Stimulated activated CD4-positive, alpha-beta T cell treated with anti-CD3 and anti-CD28 coated beads, Interleukin-2, amount 100 ng/mL, for 48 hours (primary cell): ENCODE data around the gene LINGO3.
A peak's percentile ranks its signal among the peaks of the same experiment; 100 is the strongest.

Source experiments
- DNase-seq, 2 donors: peaks; one replicate each; pipeline ENCODE4 v3.0.0-alpha.2; 2020

Gene LINGO3

DNA sequence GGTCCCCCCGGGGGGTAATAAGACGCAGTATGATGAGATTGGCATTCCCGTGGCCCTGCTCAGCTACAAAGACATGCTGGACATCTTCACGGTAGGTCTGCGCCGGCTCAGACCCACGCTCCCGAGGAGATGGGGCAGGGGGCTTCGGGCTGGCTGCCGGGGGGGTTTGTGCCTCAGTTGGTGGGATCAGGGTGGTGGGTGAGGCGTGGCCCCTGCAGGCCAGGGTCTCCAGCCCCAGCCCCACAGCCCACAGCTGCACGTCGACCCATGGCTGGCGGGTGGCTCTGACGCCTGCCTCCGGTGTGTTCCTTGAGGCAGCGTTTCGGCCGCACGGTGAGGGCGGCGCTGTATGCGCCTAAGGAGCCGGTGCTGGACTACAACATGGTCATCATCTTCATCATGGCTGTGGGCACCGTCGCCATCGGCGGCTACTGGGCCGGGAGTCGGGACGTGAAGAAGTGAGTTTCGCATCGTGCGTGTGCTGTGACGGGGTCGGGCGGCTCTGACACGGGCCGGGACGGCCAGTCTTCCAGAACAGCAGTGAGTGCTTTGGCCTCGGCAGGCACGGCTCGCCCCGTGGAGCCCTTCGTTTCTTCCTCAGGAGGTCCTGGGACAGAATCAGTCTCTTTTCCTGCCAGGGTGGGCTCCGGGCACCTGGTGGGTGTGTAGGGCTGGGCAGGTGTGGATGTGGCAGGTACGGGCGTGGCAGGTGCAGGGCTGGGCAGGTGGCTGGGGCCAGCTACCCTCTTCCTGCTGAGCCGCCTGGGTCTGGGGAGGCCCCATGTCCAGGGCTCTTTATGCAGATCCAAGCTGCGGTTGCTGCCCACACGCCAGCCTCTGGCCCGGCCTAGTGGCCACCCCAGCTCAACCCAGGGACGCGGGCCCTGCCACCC, 31.0 kb upstream of the LINGO3 start:
- DNase-seq, result no peak

DNA sequence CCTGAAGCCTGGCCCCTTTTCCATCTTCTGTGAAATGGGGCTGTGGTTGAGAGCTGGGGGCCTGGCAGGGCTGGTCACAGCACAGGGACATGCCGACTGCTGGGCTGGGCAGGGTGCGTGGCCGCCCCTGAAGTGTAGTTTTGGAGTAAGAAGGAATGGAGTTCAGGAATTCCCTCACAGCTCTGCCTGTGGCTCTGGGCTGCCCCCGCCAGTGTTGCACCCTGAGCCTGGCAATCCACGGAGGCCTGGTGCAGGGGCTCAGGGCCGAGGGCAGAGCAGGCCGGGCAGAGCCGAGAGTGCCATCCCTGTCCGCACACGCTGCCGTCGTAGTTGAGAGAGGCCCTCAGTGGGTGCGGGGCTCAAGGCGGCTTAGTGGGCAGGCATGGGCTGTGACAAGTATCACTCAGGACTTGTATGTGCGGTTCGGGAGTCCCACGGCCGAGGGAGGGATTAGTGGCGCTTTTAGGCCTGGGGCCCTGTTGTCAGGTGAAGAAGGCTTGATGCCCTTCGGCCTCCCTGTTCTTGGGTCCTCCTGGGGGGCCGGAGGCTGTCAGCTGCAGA, 30.2 kb upstream of the LINGO3 start:
- no peak for DNase-seq

DNA sequence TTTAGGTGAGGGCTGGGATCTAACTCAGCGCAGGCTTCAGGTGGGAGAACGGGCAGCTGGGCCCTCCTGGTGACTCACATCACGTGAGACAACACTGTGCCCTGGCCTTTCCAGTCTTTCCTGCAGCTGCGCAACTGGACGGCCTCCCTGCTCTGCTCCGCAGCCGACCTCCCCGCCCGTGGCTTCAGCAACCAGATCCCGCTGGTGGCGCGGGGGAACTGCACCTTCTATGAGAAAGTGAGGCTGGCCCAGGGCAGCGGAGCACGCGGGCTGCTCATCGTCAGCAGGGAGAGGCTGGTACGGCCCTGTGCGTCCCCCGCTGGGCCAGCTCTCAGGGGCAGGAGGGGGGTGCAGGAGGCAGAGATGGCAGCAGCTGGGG, 29.4 kb upstream of the LINGO3 start:
- DNase-seq, result no peak

DNA sequence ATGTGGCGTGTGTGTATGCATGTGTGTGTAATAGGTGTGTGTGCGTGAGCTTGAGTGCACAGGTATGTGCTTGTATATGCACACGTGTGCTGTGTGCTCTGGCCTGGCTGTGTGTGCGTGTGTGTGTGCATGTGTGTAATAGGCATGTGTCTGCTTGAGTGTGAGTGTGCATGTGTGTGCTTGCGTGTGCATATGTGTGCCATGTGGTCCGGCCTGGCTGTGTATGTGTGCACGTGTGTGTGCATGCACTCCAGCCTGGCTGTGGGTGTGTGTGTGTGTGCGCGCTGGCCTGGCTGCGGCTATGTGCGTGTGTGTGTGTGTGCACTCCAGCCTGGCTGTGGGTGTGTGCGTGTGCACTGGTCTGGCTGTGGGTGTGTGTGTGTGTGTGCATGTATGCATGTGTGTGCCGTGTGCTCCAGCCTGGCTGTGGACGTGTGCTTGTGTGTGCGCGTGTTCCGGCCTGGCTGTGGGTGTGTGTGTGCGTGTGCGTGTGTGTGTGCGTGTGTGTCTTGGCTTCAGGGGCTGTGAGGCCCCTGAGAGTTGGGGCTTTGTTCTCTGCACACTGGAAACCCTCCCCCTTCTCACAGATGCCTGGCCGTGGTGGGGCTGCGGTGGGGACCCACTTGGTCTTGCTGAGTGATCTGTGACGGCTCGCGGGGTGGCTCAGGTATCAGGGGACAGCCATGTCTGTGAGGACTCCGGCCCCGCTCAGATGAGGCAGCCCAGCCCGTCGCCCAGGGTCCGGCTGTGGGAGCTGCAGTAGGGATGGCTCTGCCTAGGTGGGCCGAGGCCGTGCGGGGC, 28.8 kb upstream of the LINGO3 start:
- DNase-seq, result no peak

DNA sequence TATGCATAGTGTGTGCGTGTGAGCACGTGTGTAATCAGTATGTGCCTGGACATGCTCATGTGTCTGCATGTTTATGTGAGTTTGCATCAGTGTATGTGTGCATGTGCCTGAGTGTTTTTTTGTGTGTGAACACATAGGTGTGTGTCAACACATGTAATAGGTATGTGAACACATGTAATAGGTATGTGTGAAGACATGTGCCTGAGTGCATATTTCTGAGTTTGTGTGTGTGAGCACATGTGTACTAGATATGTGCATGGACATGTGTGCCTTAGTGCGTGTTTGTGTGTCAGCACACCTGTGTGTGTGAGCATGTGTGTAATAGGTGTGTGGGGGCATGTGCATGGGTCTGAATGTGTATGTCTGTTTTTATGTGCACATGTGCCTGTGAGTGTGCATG, 27.9 kb upstream of the LINGO3 start:
- no peak for DNase-seq

DNA sequence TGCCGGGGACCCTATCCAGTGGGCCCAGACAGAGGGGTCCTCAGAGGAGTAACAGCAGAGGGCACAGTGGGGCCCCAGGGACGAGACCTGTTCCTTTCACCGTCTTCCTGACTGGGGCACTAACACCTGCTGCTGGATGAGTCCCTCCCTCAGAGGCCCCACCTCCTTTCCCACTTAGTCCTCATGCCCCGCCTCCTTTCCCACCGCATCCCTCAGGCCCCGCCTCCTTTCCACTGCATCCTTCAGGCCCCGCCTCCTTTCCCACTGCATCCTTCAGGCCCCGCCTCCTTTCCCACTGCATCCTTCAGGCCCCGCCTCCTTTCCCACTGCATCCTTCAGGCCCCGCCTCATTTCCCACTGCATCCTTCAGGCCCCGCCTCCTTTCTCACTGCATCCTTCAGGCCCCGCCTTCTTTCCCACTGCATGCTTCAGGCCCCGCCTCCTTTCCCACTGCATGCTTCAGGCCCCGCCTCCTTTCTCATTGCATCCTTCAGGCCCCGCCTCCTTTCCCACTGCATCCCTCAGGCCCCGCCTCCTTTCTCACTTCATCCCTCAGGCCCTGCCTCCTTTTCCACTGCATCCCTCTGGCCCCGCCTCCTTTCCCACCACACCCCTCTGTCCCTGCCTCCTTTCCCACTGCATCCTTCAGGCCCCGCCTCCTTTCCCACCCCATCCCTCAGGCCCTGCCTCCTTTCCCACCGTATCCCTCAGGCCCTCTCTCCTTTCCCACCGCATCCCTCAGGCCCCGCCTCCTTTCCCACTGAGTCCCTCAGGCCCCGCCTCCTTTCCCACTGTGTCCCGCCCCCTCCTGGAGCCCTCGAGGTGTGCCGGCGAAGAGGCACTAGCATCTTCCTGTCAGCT, 27.3 kb upstream of the LINGO3 start:
- no peak for DNase-seq

DNA sequence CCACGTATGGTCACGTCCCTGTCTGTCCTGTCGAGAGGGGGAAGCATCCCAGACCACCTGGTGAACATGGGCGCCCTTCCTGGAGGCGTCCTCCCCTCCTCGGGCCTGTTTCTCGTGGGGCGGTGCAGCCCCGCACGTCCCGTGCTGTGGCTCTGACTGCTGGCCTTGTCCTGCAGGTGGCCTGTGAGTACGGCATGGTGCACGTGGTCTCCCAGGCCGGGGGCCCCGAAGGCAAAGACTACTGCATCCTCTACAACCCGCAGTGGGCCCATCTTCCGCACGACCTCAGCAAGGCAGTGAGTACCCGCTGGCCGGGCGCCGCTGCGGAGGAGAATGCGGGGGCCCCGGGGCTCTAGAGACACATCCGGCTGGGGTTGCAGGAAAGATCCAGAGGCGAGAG, 26.5 kb upstream of the LINGO3 start:
- no peak for DNase-seq

DNA sequence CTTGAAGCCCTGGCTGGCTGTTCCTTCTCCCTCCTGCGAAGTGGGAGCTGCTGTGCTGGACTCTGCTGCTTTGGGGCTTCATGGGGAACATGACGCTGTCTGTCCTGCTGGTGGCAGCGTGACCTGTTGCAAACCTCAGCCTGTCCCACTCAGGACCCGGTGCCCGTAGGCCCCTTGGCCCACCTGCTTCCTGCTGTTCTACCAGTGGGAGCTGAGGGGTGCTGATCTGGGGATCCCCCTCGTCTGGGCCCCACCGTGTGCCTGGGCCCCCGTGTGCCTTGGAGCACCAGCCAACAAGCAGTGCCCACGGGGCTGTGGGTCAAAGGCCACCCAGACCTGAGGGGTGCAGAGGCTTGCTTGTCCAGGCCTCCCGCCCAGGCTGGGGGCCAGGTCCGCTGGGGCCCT, 25.9 kb upstream of the LINGO3 start:
- no peak for DNase-seq

DNA sequence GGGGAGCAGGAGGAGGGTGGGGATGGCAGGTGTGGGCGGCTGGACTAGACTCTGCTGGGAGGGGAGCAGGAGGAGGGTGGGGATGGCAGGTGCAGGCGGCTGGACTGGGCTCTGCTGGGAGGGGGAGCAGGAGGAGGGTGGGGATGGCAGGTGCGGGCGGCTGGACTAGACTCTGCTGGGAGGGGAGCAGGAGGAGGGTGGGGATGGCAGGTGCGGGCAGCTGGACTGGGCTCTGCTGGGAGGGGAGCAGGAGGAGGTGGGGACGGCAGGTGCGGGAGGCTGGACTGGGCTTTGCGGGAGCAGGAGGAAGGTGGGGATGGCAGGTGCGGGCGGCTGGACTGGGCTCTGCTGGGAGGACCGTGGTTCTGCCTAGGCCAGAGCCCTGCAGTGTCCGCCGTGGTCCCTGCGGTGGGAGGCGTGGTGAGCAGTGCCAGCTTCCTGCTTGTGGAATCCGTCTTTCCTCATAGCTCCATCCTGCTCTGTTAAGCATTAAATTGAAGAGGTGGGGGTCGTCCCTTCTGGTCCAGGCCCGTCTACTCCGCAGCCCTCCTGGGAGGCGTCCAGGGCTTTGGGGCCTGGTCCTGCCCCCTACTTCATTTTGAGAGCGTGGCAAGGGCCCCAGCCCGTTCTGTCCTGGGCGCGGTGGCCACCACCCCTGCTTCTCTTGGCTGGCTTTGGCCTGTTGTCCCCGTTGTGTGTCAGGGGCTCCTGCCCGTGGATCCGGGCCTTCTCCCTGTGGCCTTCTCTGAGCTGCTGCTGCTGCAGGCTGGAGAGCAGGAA, 25.3 kb upstream of the LINGO3 start:
- no peak for DNase-seq

DNA sequence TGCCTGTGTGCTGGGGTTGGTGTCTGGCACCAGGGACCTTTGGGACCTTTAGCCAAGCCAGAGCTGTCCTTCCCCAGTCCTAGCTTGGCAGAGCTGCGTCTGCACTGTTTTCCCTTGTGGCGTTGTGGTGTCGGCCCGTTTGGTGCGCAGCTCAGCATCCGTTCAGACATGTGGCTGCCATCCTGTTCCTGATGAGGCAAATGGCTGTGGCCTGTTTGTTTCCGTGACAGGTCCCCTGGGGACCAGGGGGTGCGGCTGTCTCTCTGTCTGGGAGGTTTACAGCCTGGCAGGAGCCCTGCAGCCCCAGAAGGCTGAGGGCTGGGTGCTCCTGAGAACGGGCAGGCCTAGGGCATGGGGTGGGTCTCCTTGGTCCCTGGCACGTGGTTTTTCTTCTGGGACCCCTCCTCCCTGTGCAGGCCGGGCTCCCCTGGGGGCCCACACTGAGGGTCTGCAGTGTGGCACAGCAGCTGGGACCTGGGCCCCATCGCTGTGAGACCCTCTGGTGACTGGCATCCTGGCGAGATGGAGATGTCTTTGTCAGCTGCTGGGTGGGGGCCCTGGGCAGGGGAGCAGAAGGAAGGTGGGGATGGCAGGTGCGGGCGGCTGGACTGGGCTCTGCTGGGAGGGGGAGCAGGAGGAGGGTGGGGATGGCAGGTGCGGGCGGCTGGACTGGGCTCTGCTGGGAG, 24.5 kb upstream of the LINGO3 start:
- DNase-seq, result no peak

DNA sequence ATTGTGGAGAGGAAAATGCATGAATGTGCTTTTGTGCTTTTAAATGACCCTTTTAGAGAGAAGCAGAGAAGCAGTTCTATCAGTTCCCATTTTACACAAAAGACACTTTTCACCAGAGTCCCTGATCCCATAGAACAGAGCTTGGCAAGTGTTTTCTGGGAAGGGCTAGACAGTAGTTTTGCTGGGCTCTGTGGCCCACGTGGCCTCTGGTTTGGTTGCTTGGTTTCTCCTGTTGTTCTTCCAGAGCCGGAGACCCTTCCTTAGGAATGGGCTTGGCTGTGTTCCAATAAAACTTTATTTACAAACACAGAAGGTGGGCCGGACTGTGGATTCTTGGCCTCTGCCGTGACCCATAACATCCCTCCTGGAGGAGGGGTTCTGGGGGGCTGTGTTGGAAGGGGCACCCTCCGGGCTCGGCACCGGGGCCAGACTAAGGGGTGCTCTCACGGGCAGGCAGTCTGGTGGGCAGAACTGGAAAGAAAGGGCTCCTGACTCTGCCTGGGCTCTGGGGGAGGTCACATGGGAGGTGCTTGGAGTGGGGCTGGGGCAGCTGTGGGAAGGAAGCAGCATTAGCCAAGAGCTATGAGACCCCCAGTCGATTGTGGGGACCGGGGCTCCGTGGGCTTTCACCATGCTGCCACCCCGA, 23.8 kb upstream of the LINGO3 start:
- no peak for DNase-seq

DNA sequence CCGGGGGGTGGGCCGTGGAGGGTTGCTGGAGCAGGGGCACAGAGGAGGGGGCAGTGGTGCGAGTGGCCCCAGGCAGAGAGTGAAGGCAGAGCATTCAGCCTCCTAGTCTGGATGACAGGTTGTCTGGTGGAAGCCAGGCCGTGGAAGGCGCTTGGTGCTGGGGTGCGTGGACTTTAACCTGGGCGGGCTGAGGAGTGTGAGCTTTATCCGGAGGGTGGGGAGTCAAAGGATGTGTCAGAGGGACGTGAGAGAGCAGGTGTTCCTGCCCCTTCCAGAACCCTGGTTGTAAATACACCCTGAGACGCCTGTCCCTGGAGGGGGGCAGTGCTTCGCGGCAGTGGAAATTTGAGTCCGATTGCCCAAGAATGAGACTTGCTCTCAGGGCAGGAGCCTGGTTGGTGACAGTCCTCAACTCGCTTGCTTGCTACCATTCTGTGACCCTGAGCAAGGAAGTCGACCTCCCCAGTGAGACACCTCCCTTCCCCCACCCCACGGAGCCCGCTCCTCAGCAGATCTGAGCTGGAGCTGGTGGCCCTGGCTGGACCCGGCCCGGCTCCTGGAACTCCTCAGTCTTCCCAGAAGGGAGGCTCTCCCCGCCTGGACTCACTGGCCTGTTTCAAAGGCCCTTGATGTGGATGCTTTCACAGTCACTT, 22.8 kb upstream of the LINGO3 start:
- no peak for DNase-seq

DNA sequence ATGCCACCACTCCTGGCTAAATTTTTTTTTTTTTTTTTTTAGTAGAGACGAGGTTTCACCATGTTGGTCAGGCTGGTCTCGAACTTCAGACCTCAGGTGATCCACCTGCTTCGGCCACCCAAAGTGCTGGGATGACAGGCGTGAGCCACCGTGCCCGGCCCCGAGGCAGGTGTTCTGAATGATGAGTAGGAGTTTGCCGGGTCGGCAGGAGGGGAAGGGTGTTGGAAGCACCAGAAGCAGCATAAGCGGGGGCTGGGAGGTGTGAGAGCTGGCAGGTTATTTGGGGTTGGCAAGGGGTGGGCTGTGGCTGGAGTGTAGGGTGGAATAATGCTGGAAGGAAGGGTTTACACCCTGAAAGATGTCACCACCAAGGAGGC, 22.3 kb upstream of the LINGO3 start:
- DNase-seq, result no peak

DNA sequence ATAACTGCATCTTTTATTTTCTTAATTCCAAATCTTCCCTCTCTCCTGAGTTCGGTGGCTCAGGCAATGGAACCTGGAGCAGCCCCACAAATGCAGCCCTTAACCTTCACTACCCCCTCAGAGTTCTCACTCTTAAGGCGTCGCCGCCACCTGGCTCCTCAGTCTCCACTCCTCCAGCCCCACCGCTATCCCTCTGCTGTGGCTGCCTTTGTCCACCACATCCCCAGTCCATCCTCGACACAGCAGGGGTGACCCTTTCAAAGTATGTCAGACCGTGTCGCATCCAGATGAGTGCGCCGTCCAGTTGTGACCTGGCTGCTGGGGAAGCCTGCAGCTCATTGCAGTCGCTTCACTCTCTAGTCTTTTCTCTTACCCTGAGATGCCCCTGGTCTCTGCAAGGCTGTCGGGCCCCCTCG, 21.6 kb upstream of the LINGO3 start:
- DNase-seq, result no peak

DNA sequence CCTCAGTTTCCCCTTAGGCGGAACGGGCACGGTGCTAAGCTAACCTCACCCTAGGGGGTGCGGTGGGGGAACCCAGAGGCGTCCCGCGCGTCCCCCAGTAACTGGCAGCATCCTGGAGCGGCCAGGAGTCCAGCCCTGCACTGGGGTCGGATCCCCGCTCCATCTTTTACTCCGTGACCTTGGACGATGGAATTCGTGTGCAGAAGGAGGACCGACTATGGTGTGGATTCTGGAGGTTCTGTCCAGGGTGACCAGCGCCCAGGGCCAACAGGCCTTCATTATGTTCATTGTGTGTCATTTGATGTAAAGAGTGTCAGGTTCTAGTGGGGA, 21.2 kb upstream of the LINGO3 start:
- DNase-seq, result no peak

DNA sequence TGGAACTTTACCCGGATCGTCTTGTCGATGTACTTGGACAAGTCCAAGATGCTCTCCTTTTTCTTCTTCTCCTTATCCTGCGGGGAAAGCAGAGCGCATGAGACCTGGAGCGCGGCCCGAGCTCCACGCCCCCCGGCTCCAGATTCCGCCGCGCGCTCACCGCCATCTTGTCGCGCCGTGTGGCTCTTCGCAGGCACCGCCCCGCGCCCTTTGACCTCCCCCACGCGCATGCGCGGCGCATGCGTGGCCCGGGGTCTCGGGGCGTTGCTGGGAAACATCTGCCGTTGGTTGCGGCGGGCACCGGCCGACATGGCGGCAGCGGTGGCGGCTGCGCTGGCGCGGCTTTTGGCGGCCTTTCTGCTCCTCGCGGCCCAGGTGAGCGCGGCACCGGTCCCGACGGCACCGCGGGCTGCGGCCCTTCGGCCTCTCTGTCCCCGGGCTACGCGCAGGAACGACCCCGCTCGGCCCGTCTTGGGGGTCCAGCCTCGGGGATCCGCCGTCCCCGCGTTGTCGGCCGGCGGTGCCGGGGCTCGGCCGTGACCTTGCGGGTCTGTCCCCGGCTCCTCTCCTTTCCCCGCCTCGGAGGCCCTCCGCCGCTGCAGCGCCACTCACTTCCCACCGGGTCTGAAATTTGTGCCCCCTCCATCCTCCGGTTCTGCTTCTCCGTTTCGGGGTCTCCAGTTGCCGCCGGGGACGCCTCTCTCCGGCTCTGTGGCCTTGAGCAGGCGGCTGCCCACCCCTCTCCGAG, 20.6 kb upstream of the LINGO3 start, which contains the start of the genes LSM7 and SPPL2B:
Gene LSM7 (minus strand): TSS at position 186 of the 748 bp plus-strand sequence. CDS start 20 bp downstream, at position 166.
Gene SPPL2B (plus strand): TSS at position 284 of the 748 bp plus-strand sequence. CDS start 26 bp downstream, at position 310.
- peak; percentile 90 to 91 for DNase-seq

DNA sequence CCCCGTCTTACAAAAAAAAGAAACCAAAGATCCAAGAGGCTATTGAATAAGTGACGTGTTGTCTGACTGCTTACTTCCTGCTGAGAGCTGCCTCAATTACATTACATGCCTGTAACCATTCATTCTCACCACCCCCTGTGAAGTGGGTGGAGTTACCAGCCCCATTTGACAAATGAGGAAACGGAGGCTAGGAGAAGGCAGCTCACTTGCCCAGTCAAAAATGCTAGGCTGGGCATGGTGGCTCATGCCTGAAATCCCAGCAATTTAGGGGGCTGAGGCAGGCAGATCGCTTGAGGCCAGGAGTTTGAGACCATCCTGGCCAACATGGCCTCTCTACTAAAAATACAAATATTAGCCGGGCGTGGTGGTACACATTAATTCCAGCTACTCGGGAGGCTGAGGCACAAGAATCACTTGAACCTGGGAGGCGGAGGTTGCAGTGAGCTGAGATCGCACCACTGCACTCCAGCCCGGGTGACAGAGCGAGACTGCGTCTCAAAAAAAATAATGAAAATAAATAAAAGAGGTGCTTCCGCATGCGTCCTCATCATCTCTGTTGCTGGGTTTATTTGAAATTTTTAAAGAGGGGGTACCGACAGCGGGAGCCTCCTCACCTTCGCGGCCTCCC, 19.9 kb upstream of the LINGO3 start:
- peak; percentile 37 to 41 for DNase-seq

DNA sequence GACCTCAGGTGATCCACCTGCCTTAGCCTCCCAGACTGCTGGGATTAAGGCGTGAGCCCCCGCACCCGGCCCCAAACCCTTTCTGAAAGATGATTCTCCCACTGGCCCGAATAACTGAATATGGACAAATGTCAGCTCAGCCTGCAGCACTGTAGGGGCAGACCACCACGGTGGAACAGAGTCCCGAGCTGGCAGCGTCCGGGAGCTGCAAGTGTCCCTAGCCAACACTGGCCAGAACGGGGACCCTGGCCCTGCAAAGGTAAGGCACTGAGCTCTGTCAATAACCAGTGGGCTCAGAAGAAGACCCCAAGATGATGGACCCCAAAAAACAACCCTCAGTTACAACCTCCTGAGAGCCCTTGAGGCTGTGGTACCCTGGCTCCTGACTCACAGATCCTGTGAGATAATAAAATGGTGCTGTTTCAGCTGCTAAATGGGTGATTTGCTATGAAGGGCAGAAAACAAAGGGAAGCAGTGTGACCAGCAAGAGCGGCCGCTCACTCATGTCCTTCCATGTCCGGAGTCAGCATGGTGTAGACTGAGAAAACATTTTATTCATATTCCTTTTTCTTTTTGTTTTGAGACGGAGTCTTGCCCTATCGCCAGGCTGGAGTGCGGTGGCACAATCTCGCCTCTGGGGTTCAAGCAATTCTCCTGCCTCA, 18.9 kb upstream of the LINGO3 start:
- DNase-seq, result no peak
